ENCODE results near the gene ADAMTS17.

The ADAMTS17 gene

GRCh38 chr15:100005715-100006114 is 336.1 kb downstream of the ADAMTS17 start:
- DNase-seq: no peak

GRCh38 chr15:100005013-100005412 is 336.8 kb downstream of the ADAMTS17 start:
- DNase-seq: no peak

- no peak for DNase-seq
Observed at GRCh38 chr15:100002787-100003536, 338.8 kb downstream of the ADAMTS17 start.

GRCh38 chr15:100002086-100002620 is 339.6 kb downstream of the ADAMTS17 start:
- no peak for DNase-seq

- no peak for DNase-seq
Observed at GRCh38 chr15:100001405-100001804, 340.4 kb downstream of the ADAMTS17 start.

DNA sequence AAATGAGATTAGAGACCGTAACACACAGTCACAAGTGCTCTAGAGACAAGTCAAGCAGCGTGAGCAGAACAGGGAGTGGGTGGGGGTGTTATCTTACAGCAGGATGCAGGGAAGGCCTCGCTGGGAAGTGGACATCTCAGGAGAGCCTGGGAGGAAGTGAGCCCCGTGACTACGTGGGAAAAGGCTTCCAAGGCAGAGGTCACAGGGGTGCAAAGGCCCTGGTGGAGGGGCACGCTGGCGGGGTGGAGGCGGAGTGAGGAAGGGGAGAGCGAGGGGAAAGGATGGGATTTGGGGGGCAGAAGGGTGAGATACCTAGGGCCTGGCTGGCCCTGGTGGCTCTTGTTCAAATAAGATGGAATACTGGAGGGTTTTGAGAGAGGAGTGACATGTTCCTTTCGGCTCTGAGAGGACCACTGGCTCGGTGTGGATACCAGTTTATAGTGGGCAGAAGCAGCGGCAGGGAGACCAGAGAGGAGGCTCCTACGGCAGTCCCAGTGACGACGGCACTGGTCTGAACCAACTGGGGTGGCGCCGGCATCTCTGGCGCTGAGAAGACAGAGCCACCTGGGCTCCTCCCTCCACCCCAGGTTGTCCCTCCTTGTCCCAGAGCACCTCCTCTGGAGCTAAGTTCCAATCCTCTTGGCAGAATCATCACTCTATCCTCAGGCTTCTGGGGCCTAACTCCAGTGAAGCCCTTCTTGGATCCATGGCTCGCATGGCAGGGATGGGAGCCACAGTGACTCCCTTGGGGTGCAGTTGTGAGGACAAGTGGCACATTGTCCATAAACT is 342.3 kb downstream of the ADAMTS17 start:
- DNase-seq: no peak

- DNase-seq: no peak
Observed at GRCh38 chr15:99998661-99999101, 343.1 kb downstream of the ADAMTS17 start.

DNA sequence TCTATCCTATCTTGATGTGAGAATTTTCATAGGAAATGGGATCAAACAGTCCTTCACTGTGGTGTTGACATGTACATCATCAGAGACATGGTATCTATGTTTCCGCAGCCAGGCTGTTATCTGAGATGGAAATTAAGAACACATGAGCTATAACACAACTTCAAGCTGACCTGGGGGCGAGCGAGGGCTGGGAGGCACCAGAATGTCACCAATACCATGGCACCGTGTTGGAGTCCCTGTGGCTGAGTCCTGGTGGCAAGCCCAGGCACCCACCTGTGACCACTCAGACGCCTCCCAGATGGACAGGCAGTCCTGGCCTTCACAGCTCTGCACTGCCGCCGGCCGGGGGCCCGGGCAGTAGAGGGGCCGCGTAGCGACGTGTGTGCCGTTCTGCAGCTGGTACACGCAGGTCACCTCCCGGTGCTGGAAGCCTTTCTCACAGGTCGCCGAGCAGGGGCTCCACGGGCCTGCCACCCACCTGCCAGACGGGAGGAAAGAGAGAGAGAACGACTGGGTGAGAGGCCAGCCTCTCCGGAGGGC is 344.6 kb downstream of the ADAMTS17 start:
- DNase-seq: no peak

DNA sequence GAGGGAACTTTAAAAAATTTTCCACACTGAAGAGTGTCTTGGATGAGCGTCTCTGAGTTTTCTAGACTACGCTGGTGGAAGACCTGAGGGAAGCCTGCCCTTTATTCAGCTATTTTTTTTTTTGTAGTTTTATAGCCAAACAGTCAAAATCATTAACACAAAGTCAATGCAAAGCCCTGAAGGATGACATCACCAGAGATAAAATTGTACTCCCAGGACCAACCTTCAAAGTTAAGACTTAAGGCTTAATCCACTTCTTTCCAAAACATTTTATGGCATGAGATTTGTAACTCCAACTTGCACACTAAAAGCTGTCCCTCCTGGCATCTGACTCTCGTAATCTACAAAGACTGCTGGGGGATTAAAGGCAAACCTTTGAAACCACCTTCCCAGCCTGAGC is 345.1 kb downstream of the ADAMTS17 start:
- DNase-seq: no peak

GRCh38 chr15:99995543-99995942 is 346.2 kb downstream of the ADAMTS17 start:
- DNase-seq: no peak

- no peak for DNase-seq
Observed at GRCh38 chr15:99994849-99995248, 346.9 kb downstream of the ADAMTS17 start.

- no peak for DNase-seq
Observed at GRCh38 chr15:99993681-99994131, 348.1 kb downstream of the ADAMTS17 start.

GRCh38 chr15:99993262-99993661 is 348.5 kb downstream of the ADAMTS17 start:
- DNase-seq: no peak

- no peak for DNase-seq
Observed at GRCh38 chr15:99992611-99993231, 349.1 kb downstream of the ADAMTS17 start.

DNA sequence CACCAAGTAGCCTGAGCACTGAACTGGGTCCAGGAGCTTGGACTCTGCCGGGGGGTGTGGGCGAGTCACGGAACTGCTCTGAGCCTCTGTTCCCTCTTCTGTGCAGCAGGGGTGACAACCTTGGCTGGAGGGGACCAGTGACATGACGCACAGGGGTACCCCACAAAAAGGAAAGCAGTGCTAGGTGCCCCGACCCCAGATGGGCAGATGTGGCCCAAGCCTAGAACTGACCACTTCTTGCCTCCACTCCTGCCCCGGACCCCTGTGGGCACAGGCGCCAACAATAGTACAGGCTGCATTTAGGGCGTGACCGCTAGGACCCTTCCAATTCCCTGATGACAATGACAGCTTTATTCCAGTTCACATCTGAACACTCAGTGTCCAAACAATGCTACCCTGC is 352.7 kb downstream of the ADAMTS17 start:
- no peak for DNase-seq

- no peak for DNase-seq
Observed at GRCh38 chr15:99987701-99988100, 354.1 kb downstream of the ADAMTS17 start.

DNA sequence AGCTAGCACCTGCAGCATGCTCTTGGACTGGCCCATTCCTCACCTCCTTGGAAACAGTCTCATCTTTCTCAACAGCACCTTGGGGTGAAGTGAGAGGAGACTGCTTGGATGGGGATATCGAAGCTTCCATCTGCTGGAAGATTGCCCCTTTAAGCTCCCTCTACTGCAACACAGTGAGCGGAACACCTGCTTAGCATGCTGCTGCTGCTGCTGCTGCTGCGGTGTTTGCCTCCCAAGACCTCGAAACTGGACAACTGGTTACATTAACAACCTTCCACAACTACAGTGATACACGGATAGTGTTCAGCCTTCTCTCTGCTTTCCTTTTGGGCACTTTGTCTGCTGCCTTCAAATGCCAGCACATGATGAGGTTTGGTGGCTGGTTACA is 354.7 kb downstream of the ADAMTS17 start:
- DNase-seq: no peak

- no peak for DNase-seq
Observed at GRCh38 chr15:99986297-99987118, 355.3 kb downstream of the ADAMTS17 start.

DNA sequence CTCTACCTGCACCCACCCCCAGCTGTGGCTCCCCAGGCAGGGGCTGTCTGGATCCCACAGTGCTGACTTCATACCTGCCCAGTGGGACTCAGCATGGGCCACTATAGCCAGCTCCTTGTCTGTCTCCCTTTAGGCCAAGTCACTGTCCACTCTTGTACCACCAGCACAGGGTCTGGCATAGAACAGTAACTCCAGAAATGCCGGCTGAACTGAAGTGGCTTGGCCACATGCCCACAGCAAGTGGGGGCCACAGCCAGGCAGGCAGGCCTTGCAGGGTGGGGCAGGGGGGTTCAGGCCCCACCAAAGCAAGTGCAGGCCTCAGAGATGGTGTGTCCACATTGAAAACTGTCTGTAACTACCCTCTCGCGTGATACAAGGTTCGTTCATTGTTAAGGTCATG is 355.9 kb downstream of the ADAMTS17 start:
- DNase-seq: no peak

- no peak for DNase-seq
Observed at GRCh38 chr15:99984491-99985243, 357.1 kb downstream of the ADAMTS17 start.

DNA sequence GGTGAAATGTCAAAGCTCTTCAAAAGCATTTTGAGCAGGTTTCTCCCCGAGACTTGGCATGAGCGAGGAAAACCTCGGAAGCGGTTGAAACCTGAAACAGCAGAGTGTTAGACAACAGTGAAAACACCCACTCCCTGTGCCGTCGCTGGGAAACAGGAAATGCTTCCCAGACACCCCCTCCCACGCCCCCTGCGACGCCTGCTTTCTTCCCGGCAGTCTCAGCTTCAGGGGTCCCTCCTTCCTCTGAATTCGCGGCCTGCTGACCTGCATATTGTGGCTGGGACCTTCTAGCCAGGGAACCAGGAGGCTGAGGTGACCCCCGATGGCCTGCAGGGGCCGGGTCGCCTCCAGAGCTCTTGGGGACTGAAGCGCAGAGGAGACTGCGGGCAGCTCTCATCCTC is 357.9 kb downstream of the ADAMTS17 start:
- no peak for DNase-seq

Data from SHP77 treated with DMSO at 0.1 percent for 48 hours (cell line).